RWPE2 (cell line): ENCODE results near the gene CYB5D1.
A peak's percentile ranks its signal among the peaks of the same experiment; 100 is the strongest.

Experiments used
- ATAC-seq: fragments of 200-7000 bp; cut with Tn5 transposase; 3 replicates; pipeline ENCODE4 v1.9.1; 2021; ENCODE audit warnings: low read depth
- DNase-seq: peaks from one replicate; pipeline ENCODE4 v3.0.0-alpha.2; 2020; ENCODE audit warnings: low spot score
- H3K27ac ChIP-seq: fragments of 450-650 bp; 2 replicates; pipeline ENCODE4 v1.5.1; 2017; ENCODE audit warnings: mild to moderate bottlenecking; ENCODE audit not compliant: poor library complexity, severe bottlenecking
- H3K27me3 ChIP-seq: fragments of 250-450 bp; sonication (Bioruptor Pico); 2 replicates; pipeline ENCODE4 v1.5.1; 2021; ENCODE audit warnings: mild to moderate bottlenecking, moderate library complexity; ENCODE audit not compliant: insufficient read depth, poor library complexity, severe bottlenecking
- H3K36me3 ChIP-seq: fragments of 250-450 bp; sonication (Bioruptor Pico); 2 replicates; pipeline ENCODE4 v1.5.1; 2020; ENCODE audit warnings: low read depth, mild to moderate bottlenecking, moderate library complexity
- H3K4me1 ChIP-seq: fragments of 250-450 bp; sonication (Bioruptor Pico); 2 replicates; pipeline ENCODE4 v1.5.1; 2021; ENCODE audit warnings: mild to moderate bottlenecking, moderate library complexity; ENCODE audit not compliant: insufficient read depth, poor library complexity, severe bottlenecking
- H3K4me3 ChIP-seq: fragments of 250-450 bp; sonication (Bioruptor Pico); 2 replicates; pipeline ENCODE4 v1.5.1; 2021; ENCODE audit warnings: mild to moderate bottlenecking, moderate library complexity; ENCODE audit not compliant: severe bottlenecking
- H3K9me3 ChIP-seq: fragments of 250-450 bp; sonication (Bioruptor Pico); 2 replicates; pipeline ENCODE4 v1.5.1; 2021; ENCODE audit warnings: mild to moderate bottlenecking, moderate library complexity; ENCODE audit not compliant: severe bottlenecking
- TF ChIP-seq, protein P1 (sequence below): fragments of 450-650 bp; IDR thresholded peaks from one replicate; pipeline ENCODE4 v1.5.1; 2017; ENCODE audit warnings: mild to moderate bottlenecking, moderate library complexity; ENCODE audit not compliant: poor library complexity, severe bottlenecking

The CYB5D1 gene

DNA sequence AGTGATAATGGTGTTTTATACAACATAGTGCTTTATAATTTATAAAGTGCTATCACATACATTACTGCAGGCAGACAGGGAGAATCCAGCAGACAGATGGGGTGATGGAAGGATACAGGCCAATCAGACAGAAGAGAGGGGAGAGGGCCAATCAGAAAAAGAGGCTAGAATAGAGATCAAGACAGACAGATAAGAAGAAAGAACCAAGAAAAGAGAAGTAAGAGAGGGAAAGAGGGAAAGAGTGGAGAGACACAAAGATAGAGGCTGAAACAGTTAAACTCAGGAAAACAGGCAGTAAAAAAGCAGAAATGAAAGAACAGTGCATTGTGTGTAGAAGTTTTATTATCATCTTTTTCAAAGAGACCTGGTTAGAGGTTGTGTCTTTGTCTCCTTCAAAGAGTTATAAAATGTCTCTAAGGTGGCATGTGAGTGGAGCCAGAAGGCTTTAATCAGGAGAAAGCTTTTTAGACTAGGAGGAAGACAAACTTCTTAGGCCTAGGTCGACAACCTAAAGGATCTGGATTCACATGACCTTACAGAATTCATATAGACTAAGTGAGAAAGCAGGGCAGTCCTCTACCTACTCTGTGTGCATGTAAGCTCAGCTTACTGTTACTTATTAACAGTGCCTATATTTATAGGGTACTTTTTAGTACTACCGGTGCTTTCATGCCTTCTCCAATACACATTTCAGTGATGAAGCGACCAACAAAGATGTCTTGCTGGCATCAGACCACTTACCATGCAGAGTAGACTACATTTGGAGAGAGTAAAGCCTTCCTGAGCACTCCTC, 22.5 kb downstream of the CYB5D1 start:
- H3K36me3 ChIP-seq, result peaks cover 69% of the 10 kb centered on the region
- H3K4me3 ChIP-seq, result no peak overlapping the region
- no peak overlapping the region for H3K27ac ChIP-seq
- no peaks in the 10 kb centered on the region for H3K9me3 ChIP-seq
- DNase-seq (no peak), ATAC-seq (no peak)
- peaks cover 8% of the 10 kb centered on the region for H3K4me1 ChIP-seq
- H3K27me3 ChIP-seq, result no peaks in the 10 kb centered on the region
- TF ChIP-seq, protein P1, sequence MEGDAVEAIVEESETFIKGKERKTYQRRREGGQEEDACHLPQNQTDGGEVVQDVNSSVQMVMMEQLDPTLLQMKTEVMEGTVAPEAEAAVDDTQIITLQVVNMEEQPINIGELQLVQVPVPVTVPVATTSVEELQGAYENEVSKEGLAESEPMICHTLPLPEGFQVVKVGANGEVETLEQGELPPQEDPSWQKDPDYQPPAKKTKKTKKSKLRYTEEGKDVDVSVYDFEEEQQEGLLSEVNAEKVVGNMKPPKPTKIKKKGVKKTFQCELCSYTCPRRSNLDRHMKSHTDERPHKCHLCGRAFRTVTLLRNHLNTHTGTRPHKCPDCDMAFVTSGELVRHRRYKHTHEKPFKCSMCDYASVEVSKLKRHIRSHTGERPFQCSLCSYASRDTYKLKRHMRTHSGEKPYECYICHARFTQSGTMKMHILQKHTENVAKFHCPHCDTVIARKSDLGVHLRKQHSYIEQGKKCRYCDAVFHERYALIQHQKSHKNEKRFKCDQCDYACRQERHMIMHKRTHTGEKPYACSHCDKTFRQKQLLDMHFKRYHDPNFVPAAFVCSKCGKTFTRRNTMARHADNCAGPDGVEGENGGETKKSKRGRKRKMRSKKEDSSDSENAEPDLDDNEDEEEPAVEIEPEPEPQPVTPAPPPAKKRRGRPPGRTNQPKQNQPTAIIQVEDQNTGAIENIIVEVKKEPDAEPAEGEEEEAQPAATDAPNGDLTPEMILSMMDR, result no peak

DNA sequence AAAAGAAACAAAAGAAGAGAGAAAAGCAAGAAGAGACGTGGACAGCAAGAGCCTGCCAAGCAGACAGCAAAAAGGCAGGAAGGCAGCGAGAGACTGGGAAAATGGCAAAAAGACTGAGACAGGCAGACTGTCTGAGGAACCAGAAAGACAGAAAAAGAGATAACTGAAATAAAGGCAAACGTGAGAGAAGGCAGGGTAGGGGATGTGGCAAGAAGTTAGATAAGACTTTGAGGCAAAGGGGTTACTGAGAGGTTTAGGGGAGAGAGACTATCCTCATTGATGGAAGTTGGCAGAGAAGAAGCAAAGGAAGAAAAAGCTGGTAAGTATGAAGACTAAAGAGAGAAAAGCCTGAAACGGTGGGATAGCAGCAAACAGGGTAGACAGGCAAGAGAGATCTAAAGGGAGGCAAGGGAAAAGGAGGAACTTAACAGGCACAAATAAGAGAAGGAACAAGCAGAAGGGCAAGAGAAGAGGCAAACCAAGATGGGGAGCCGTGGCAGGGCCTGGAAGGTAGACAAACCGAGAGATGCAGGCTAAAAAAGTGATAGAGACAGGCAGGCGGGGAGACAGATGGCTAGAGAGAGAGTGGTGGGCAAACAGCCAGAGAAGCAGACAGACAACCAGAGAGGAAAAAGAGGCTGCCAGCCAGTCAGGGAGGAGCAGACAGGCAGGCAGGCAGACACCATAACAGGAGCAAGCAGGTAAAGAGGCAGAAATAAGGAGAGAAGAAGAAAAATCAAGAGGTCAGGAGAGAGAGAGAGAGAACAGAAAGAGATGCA, 23.7 kb downstream of the CYB5D1 start:
- H3K36me3 ChIP-seq, result peaks cover 57% of the 10 kb centered on the region
- ATAC-seq, result no peak
- no peaks in the 10 kb centered on the region for H3K27me3 ChIP-seq
- TF ChIP-seq, protein P1, result no peak
- H3K4me1 ChIP-seq, result peaks cover 8% of the 10 kb centered on the region
- no peak for DNase-seq
- H3K9me3 ChIP-seq, result no peaks in the 10 kb centered on the region
- H3K4me3 ChIP-seq, result no peak overlapping the region
- H3K27ac ChIP-seq, result no peak overlapping the region

DNA sequence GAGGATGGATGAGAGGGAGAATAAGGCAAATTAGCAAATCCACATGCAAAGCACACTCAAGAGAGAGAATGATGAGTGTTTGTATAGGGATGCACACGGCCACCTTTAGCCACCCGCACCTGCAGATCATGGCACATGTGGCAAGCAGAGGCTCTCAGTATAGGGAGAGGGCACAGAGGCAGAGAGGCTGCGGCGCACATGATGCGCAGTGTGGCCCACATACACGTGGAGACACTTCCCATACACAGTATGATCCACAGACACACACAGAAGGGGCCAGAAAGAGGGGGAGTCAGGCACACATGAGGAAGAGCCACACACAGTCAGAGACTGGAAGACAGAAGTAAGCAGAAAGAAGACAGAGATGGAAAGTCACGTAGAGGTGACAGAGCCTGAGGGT, 24.3 kb downstream of the CYB5D1 start:
- H3K4me3 ChIP-seq, result no peak overlapping the region
- H3K4me1 ChIP-seq, result peaks cover 10% of the 10 kb centered on the region
- H3K36me3 ChIP-seq, result peaks cover 51% of the 10 kb centered on the region
- no peaks in the 10 kb centered on the region for H3K27me3 ChIP-seq
- TF ChIP-seq, protein P1, result no peak
- ATAC-seq, result no peak
- H3K9me3 ChIP-seq, result no peaks in the 10 kb centered on the region
- no peak for DNase-seq
- no peak overlapping the region for H3K27ac ChIP-seq

DNA sequence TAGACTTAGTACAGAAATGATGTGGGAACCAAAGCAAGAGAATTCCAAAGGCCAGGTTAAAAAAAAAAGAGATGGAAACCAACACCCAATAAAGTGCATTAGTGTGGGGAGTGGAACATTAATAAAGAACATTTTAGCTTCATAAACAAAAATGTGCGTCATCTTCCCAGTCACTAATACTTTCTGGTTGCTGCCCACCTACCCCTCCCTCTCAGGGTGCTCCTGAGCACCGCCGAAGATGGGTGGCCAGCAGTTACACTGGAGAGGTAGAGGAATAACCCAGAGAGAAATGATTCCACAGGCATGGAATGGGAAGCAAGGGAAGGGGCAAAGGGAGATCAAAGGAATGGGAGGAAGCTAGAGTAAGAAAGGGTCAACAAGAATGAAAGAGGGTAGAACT, 24.8 kb downstream of the CYB5D1 start:
- Histone ChIP-seq H3K4me1 (peaks cover 12% of the 10 kb centered on the region), H3K4me3 (no peak overlapping the region)

More for the DNA sequence above, 24.8 kb downstream of the CYB5D1 start:
- H3K27ac ChIP-seq, result peak overlapping the region; percentile 94
- peaks cover 46% of the 10 kb centered on the region for H3K36me3 ChIP-seq
- no peaks in the 10 kb centered on the region for H3K27me3 ChIP-seq
- TF ChIP-seq, protein P1, result no peak
- no peaks in the 10 kb centered on the region for H3K9me3 ChIP-seq
- DNase-seq (no peak), ATAC-seq (no peak)
